DOHH2 (cell line): ENCODE results near the gene SLC7A6OS.

Source experiments
- EZH2phosphoT487 ChIP-seq: fragments of 200-600 bp; sonication (generic); IDR thresholded peaks from 2 replicates; pipeline ENCODE4 v1.6.1; 2017; ENCODE audit warnings: borderline replicate concordance, mild to moderate bottlenecking, antibody characterized with exemption, low read length, moderate library complexity, mixed read lengths
- TF ChIP-seq, protein P1 (sequence below): fragments of 200-600 bp; sonication (generic); IDR thresholded peaks from one replicate; pipeline ENCODE4 v1.5.1; 2014; ENCODE audit warnings: antibody characterized with exemption, mild to moderate bottlenecking, low read depth, low read length; ENCODE audit not compliant: poor library complexity, severe bottlenecking

- TF ChIP-seq, protein P1, sequence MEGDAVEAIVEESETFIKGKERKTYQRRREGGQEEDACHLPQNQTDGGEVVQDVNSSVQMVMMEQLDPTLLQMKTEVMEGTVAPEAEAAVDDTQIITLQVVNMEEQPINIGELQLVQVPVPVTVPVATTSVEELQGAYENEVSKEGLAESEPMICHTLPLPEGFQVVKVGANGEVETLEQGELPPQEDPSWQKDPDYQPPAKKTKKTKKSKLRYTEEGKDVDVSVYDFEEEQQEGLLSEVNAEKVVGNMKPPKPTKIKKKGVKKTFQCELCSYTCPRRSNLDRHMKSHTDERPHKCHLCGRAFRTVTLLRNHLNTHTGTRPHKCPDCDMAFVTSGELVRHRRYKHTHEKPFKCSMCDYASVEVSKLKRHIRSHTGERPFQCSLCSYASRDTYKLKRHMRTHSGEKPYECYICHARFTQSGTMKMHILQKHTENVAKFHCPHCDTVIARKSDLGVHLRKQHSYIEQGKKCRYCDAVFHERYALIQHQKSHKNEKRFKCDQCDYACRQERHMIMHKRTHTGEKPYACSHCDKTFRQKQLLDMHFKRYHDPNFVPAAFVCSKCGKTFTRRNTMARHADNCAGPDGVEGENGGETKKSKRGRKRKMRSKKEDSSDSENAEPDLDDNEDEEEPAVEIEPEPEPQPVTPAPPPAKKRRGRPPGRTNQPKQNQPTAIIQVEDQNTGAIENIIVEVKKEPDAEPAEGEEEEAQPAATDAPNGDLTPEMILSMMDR: no peak
- TF ChIP-seq EZH2phosphoT487: no peak
These were observed 12.4 kb downstream of the SLC7A6OS start for GRCh38 chr16:68298312-68298711.
